Measurements from ENCODE around the gene TNXB.

GRCh38 chr6:32096087-32096393 is 13.1 kb downstream of the TNXB start:
- TF ChIP-seq CTCF (IDR thresholded peaks at IDR 0.05; ENCODE audit: low read length) (no peak), EZH2 (IDR thresholded peaks at IDR 0.05; ENCODE audit: borderline replicate concordance, low read length) (no peak)
